Left colon (tissue), 2 donors: Measurements from ENCODE around the gene KIF16B. TPM values are rescaled to one million over a fixed set of nuclear protein-coding genes. Genes with fewer than 3 reads are reported as not detected.

Experiments
- ATAC-seq: fragments of 200-7000 bp; cut with Tn5 transposase; one replicate; pipeline ENCODE4 v1.9.1; 2020; ENCODE audit warnings: mild to moderate bottlenecking, moderate library complexity
- DNase-seq, 2 donors: peaks; one replicate each; pipeline ENCODE4 v3.0.0-alpha.2; 2020
- intact Hi-C, 2 donors: fragments of 100-400 bp; cut with DNase I in 1 of 2; cut with micrococcal nuclease in 1 of 2; formaldehyde crosslinking; loops; one replicate each; pipeline versions ENCODE4 v1.11.2 to v1.14.0; 2022; cut with DNase I, micrococcal nuclease
- total RNA-seq, 2 donors: library from RNA; stranded (reverse); fragmentation: NEBNext Ultra II Directional; extraction: Animal tissue kit (Norgen Biotek cat#: 25700); gene quantifications; one replicate each; pipeline ENCODE4 v1.2.1, GENCODE V29; 2021
- donor health status: DM: no; HTN: no; CAD: no.
- donor health status: DM: yes; HTN: yes; CAD: no.

Gene KIF16B
- total RNA-seq, 2 donors from 2014 or later, result 66.9 to 71.1 TPM

- intact Hi-C loops, result no loop called here
- no peak for ATAC-seq
- no peak for DNase-seq
Measured at GRCh38 chr20:16500197-16500596, 73.1 kb downstream of the KIF16B start.

- intact Hi-C loops, result no loop called here
- ATAC-seq, result no peak
- no peak for DNase-seq
Measured at GRCh38 chr20:16498526-16499253, 74.6 kb downstream of the KIF16B start.

- intact Hi-C loops, result no loop called here
- no peak for ATAC-seq
- DNase-seq, result no peak
Measured at GRCh38 chr20:16497896-16498295, 75.4 kb downstream of the KIF16B start.

- ATAC-seq, result no peak
- intact Hi-C loops, result no loop called here
- no peak for DNase-seq
Measured at GRCh38 chr20:16493486-16493885, 79.8 kb downstream of the KIF16B start.

- intact Hi-C loops, result no loop called here
- DNase-seq, result no peak
- ATAC-seq, result peak; percentile 78
Measured at GRCh38 chr20:16491294-16491905, 81.8 kb downstream of the KIF16B start.

GRCh38 chr20:16490696-16491095 lies 82.6 kb downstream of the KIF16B start:
- DNase-seq, result no peak
- intact Hi-C loops, result no loop called here
- no peak for ATAC-seq

- intact Hi-C loops, result no loop called here
- DNase-seq, result no peak
- ATAC-seq, result no peak
Measured at GRCh38 chr20:16488616-16489015, 84.6 kb downstream of the KIF16B start.

GRCh38 chr20:16488086-16488485 lies 85.2 kb downstream of the KIF16B start:
- intact Hi-C loops, result no loop called here
- DNase-seq (no peak), ATAC-seq (no peak)

GRCh38 chr20:16486532-16486931 lies 86.7 kb downstream of the KIF16B start:
- intact Hi-C loops, result no loop called here

GRCh38 chr20:16485401-16485800 lies 87.8 kb downstream of the KIF16B start:
- no peak for ATAC-seq
- intact Hi-C loops, result no loop called here
- no peak for DNase-seq

More at GRCh38 chr20:16486532-16486931, 86.7 kb downstream of the KIF16B start:
- no peak for ATAC-seq
- no peak for DNase-seq

- no peak for ATAC-seq
- intact Hi-C loops, result no loop called here
- DNase-seq, result no peak
Measured at GRCh38 chr20:16483024-16483423, 90.2 kb downstream of the KIF16B start.

GRCh38 chr20:16481977-16482376 lies 91.3 kb downstream of the KIF16B start:
- intact Hi-C loops, result no loop called here
- ATAC-seq, result no peak

GRCh38 chr20:16479666-16480065 lies 93.6 kb downstream of the KIF16B start:
- intact Hi-C loops, result no loop called here
- DNase-seq (no peak), ATAC-seq (no peak)

More at GRCh38 chr20:16481977-16482376, 91.3 kb downstream of the KIF16B start:
- no peak for DNase-seq

- ATAC-seq, result peak; percentile 74
- intact Hi-C loops, result no loop called here
- DNase-seq, result peak in 1 of 2 donors; percentile 6
Measured at GRCh38 chr20:16477632-16478031, 95.6 kb downstream of the KIF16B start.

GRCh38 chr20:16476032-16476431 lies 97.2 kb downstream of the KIF16B start:
- intact Hi-C loops, result no loop called here
- DNase-seq (no peak), ATAC-seq (peak; percentile 61)

GRCh38 chr20:16475225-16475624 lies 98.0 kb downstream of the KIF16B start:
- DNase-seq (no peak), ATAC-seq (peak; percentile 72)
- intact Hi-C loops, result no loop called here

GRCh38 chr20:16474363-16474762 lies 98.9 kb downstream of the KIF16B start:
- ATAC-seq (no peak), DNase-seq (no peak)
- intact Hi-C loops, result no loop called here

- peak; percentile 70 for ATAC-seq
- intact Hi-C loops, result no loop called here
Measured at GRCh38 chr20:16472045-16472872, 101.0 kb downstream of the KIF16B start.

GRCh38 chr20:16469395-16469905 lies 103.8 kb downstream of the KIF16B start:
- ATAC-seq (no peak), DNase-seq (no peak)
- intact Hi-C loops, result no loop called here

More at GRCh38 chr20:16472045-16472872, 101.0 kb downstream of the KIF16B start:
- no peak for DNase-seq
